OCI-LY3 (cell line): ENCODE results near the gene NMBR.

Experiments
- H2AFZ ChIP-seq: fragments of 200-600, 300-600 bp; shearing (Covaris generic); 2 replicates; pipeline ENCODE4 v1.6.0; 2014; ENCODE audit warnings: antibody characterized with exemption, low read depth, low read length
- H3K27ac ChIP-seq: fragments of 200-600, 300-600 bp; sonication (generic); 2 replicates; pipeline ENCODE4 v1.5.1; 2014; ENCODE audit warnings: mild to moderate bottlenecking, low read length, moderate library complexity, mixed read lengths
- H3K27me3 ChIP-seq: fragments of 200-600, 300-600 bp; sonication (generic); 2 replicates; pipeline ENCODE4 v1.6.1; 2014; ENCODE audit warnings: low read depth, low read length, mixed read lengths
- H3K36me3 ChIP-seq: fragments of 200-600, 300-600 bp; sonication (generic); replicated peaks from 2 replicates; pipeline ENCODE3; 2014; ENCODE audit warnings: low read depth, low read length, mixed read lengths
- H3K4me1 ChIP-seq: fragments of 300-600, 200-600 bp; sonication (generic); 2 replicates; pipeline ENCODE4 v1.6.1; 2014; ENCODE audit warnings: low read length, mixed read lengths
- H3K4me2 ChIP-seq: fragments of 200-600, 300-600 bp; sonication (generic); 2 replicates; pipeline ENCODE4 v1.6.1; 2014; ENCODE audit warnings: low read length, mixed read lengths
- H3K4me3 ChIP-seq: fragments of 300-600, 200-600 bp; sonication (generic); 2 replicates; pipeline ENCODE4 v1.5.1; 2014; ENCODE audit warnings: antibody characterized with exemption, mild to moderate bottlenecking, low read length, moderate library complexity
- H3K79me2 ChIP-seq: fragments of 300-600, 200-600 bp; shearing (Covaris generic); 2 replicates; pipeline ENCODE4 v1.6.1; 2014; ENCODE audit warnings: mild to moderate bottlenecking, low read length, mixed read lengths
- H3K9ac ChIP-seq: fragments of 300-600, 200-600 bp; shearing (Covaris generic); 2 replicates; pipeline ENCODE4 v1.6.0; 2014; ENCODE audit warnings: mild to moderate bottlenecking, low read length, moderate library complexity
- H3K9me3 ChIP-seq: fragments of 200-600, 300-600 bp; shearing (Covaris generic); 2 replicates; pipeline ENCODE4 v1.6.1; 2014; ENCODE audit warnings: low read length, mixed read lengths; ENCODE audit not compliant: insufficient read depth
- H4K20me1 ChIP-seq: fragments of 200-600, 300-600 bp; sonication (generic); 2 replicates; pipeline ENCODE4 v1.6.1; 2016; ENCODE audit warnings: low read length, mixed read lengths; ENCODE audit not compliant: insufficient read depth
- EZH2phosphoT487 ChIP-seq: fragments of 200-600 bp; shearing (Covaris generic); IDR thresholded peaks from 2 replicates; pipeline ENCODE4 v1.6.1; 2018; ENCODE audit warnings: antibody characterized with exemption, mixed run types, low read depth
- TF ChIP-seq, protein P1 (sequence below): fragments of 200-600, 300-600 bp; sonication (generic); IDR thresholded peaks from 2 replicates; pipeline ENCODE4 v1.5.1; 2014; ENCODE audit warnings: antibody characterized with exemption, low read length, low read depth

The NMBR gene

DNA sequence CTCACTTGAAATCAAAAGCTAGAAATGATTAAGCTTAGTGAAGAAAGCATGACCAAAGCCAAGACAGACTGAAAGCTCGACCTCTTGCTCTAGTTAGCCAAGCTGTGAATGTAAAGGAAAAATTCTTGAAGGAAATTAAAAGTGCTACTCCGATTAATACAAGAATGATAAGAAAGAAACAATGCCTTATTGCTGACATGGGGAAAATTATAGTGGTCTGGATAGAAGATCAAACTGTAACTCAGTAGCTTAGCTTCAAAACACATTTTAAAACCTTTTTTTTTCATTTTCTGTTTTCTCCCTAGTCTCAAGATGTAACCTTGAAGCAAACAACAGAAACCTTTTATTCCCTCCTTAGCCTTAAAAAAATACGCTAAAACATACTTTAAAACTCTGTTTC is 25.6 kb downstream of the NMBR start:
- Histone ChIP-seq H3K4me2 (no peak overlapping the region), H3K36me3 (no peaks in the 10 kb centered on the region), H3K9ac (no peak overlapping the region), H3K27ac (no peak overlapping the region), H3K4me1 (no peaks in the 10 kb centered on the region), H3K4me3 (no peak overlapping the region), H2AFZ (no peak overlapping the region), H3K9me3 (no peaks in the 10 kb centered on the region), H3K79me2 (no peaks in the 10 kb centered on the region), H3K27me3 (no peaks in the 10 kb centered on the region), H4K20me1 (no peaks in the 10 kb centered on the region)
- TF ChIP-seq EZH2phosphoT487: no peak

DNA sequence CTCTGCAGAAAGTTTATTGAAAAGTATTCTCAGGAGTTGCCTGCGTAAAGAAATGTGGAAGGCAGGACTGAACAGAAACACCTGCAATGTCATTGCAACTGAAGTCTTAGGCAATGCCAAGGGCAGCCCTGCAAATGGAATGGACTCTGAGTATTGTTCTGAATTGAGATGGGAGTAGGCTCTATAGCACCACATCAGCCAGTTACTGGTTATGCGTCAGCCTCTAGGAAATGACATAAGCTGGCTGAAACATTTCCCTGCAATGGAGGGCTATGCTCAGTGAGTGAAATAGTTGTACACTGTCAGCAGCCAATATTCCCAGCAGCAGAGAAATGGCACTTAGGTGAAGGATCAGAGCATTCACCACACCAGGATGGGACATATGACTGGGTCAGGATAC is 28.0 kb downstream of the NMBR start:
- no peak overlapping the region for H3K9ac ChIP-seq
- no peaks in the 10 kb centered on the region for H3K4me1 ChIP-seq
- no peak overlapping the region for H3K4me3 ChIP-seq
- no peaks in the 10 kb centered on the region for H3K79me2 ChIP-seq
- no peaks in the 10 kb centered on the region for H3K36me3 ChIP-seq
- TF ChIP-seq EZH2phosphoT487: no peak
- TF ChIP-seq, protein P1, sequence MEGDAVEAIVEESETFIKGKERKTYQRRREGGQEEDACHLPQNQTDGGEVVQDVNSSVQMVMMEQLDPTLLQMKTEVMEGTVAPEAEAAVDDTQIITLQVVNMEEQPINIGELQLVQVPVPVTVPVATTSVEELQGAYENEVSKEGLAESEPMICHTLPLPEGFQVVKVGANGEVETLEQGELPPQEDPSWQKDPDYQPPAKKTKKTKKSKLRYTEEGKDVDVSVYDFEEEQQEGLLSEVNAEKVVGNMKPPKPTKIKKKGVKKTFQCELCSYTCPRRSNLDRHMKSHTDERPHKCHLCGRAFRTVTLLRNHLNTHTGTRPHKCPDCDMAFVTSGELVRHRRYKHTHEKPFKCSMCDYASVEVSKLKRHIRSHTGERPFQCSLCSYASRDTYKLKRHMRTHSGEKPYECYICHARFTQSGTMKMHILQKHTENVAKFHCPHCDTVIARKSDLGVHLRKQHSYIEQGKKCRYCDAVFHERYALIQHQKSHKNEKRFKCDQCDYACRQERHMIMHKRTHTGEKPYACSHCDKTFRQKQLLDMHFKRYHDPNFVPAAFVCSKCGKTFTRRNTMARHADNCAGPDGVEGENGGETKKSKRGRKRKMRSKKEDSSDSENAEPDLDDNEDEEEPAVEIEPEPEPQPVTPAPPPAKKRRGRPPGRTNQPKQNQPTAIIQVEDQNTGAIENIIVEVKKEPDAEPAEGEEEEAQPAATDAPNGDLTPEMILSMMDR: no peak
- H3K4me2 ChIP-seq: no peak overlapping the region
- no peaks in the 10 kb centered on the region for H4K20me1 ChIP-seq
- no peaks in the 10 kb centered on the region for H3K27me3 ChIP-seq
- H2AFZ ChIP-seq: no peak overlapping the region
- no peaks in the 10 kb centered on the region for H3K9me3 ChIP-seq
- H3K27ac ChIP-seq: no peak overlapping the region

DNA sequence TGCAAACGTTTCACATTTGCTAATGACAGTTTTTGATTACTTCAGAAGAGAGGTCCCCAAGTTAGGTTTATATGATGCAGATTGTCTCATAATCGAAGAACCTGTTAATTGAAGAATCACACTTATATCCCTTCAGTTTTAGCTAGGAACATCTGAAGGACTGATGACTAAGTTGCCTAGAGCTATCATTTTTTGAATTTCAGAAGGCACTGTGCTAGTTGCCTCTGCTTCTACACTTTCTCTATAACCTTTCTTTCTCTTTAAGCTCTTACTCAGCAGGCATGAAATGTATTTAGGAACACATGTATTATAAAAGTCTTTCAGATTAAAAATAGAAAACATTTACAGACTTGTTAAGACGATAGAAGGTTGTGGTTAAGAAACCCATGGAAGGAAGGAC is 28.6 kb downstream of the NMBR start:
- no peaks in the 10 kb centered on the region for H3K79me2 ChIP-seq
- no peaks in the 10 kb centered on the region for H3K27me3 ChIP-seq
- no peak for TF ChIP-seq EZH2phosphoT487
- TF ChIP-seq, protein P1: no peak

DNA sequence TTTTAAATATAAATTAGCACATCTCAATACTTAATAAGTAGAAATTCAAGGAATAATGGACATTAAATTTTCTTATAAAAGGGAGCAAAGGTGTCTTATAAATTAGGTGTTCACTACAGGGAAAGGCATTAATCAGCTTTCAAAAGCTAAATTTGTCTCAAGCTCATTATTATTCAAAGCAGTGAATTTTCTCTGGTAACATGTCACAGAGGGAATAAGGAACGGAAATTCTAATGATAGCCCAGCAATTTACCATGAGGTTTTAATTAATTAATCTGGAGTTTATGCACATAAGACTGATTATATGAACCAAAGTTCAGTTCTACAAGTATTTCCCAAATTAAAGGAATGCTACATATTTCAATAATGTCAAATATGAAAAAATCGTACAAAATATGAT is 29.6 kb downstream of the NMBR start:
- Histone ChIP-seq H3K36me3 (no peaks in the 10 kb centered on the region), H3K27me3 (no peaks in the 10 kb centered on the region), H2AFZ (no peak overlapping the region), H3K9ac (no peak overlapping the region), H3K4me2 (no peak overlapping the region), H3K9me3 (no peaks in the 10 kb centered on the region), H4K20me1 (no peaks in the 10 kb centered on the region), H3K79me2 (no peaks in the 10 kb centered on the region), H3K27ac (no peak overlapping the region), H3K4me3 (no peak overlapping the region), H3K4me1 (no peaks in the 10 kb centered on the region)
- no peak for TF ChIP-seq EZH2phosphoT487
- TF ChIP-seq, protein P1: no peak

More for the DNA sequence above, 28.6 kb downstream of the NMBR start:
- no peaks in the 10 kb centered on the region for H4K20me1 ChIP-seq
- H3K9me3 ChIP-seq: no peaks in the 10 kb centered on the region
- H3K4me1 ChIP-seq: no peaks in the 10 kb centered on the region
- no peaks in the 10 kb centered on the region for H3K36me3 ChIP-seq
- no peak overlapping the region for H3K4me3 ChIP-seq
- H3K4me2 ChIP-seq: no peak overlapping the region
- H3K9ac ChIP-seq: no peak overlapping the region
- H2AFZ ChIP-seq: no peak overlapping the region
- H3K27ac ChIP-seq: no peak overlapping the region
